B cell (primary cell): ENCODE results near the gene CLP1. TPM values are rescaled to one million over a fixed set of nuclear protein-coding genes. Genes with fewer than 3 reads are reported as not detected.

Experiments
- ATAC-seq: fragments of 200-7000 bp; cut with Tn5 transposase; one replicate; pipeline ENCODE4 v1.10.0; 2021; ENCODE audit warnings: low read depth, mild to moderate bottlenecking, moderate number of reproducible peaks, moderate library complexity
- CTCF ChIA-PET: fragments of 350-600 bp; sonication (Branson Sonifier 250); formaldehyde crosslinking; loops from one replicate; lab custom pipeline; 2021; ENCODE audit warnings: antibody characterized with exemption, inconsistent platforms; lab: Charles Lee
- POLR2A ChIA-PET: fragments of 350-600 bp; sonication (Branson Sonifier 250); formaldehyde crosslinking; loops from one replicate; lab custom pipeline; 2021; ENCODE audit warnings: antibody characterized with exemption; lab: Charles Lee
- DNase-seq: peaks from one replicate; pipeline ENCODE4 v3.0.0; 2013
- H2AFZ ChIP-seq: 2 replicates; pipeline ENCODE4 v1.6.1; 2012; ENCODE audit warnings: mild to moderate bottlenecking, low read depth, low read length; ENCODE audit not compliant: insufficient read depth, poor library complexity, severe bottlenecking
- H3K27ac ChIP-seq, 2 donors: 1 replicate in 1 of 2; 2 replicates in 1 of 2; pipeline ENCODE4 v1.5.1; 2012 to 2013; ENCODE audit warnings: low read length in 2 of 2, mild to moderate bottlenecking in 2 of 2, moderate library complexity in 1 of 2
- H3K27me3 ChIP-seq, 4 experiments: fragments of 200-600 bp in 1 of 4; sonication (generic) in 1 of 4; replicated peaks in 1 of 4; 1 replicate in 2 of 4; 2 replicates in 2 of 4; pipeline versions ENCODE4 v1.6.1 to v1.7.0; 2013 to 2016; ENCODE audit warnings: low read length in 3 of 4, mild to moderate bottlenecking in 2 of 4, mixed read lengths in 1 of 4, moderate library complexity in 1 of 4; ENCODE audit not compliant: insufficient read depth in 4 of 4, control insufficient read depth in 3 of 4; ENCODE audit errors: control extremely low read depth in 1 of 4
- H3K36me3 ChIP-seq, 2 experiments: replicated peaks in 1 of 2; 1 replicate in 1 of 2; 2 replicates in 1 of 2; pipeline versions ENCODE4 v1.6.1 to v1.7.1; 2013; ENCODE audit warnings: low read length in 1 of 2; ENCODE audit not compliant: insufficient read depth in 2 of 2, control insufficient read depth in 1 of 2; ENCODE audit errors: control extremely low read depth in 1 of 2, extremely low read depth in 1 of 2
- H3K4me1 ChIP-seq, 2 donors: fragments of 200-600 bp in 1 of 2; sonication (generic) in 1 of 2; 1 replicate in 1 of 2; 2 replicates in 1 of 2; pipeline versions ENCODE4 v1.5.1 to v1.6.1; 2013 to 2017; ENCODE audit warnings: low read length in 2 of 2; ENCODE audit not compliant: control insufficient read depth in 2 of 2, insufficient read depth in 2 of 2
- H3K4me2 ChIP-seq: replicated peaks from 2 replicates; pipeline ENCODE3; 2012; ENCODE audit warnings: mild to moderate bottlenecking, low read depth, low read length; ENCODE audit not compliant: poor library complexity, severe bottlenecking
- H3K4me3 ChIP-seq, 5 experiments: fragments of 200-600 bp in 1 of 5; sonication (generic) in 1 of 5; 1 replicate in 3 of 5; 2 replicates in 2 of 5; pipeline versions ENCODE4 v1.5.1 to v1.7.0; 2011 to 2016; ENCODE audit warnings: low read length in 4 of 5, mild to moderate bottlenecking in 4 of 5, low read depth in 2 of 5, control low read depth in 1 of 5, moderate library complexity in 1 of 5; ENCODE audit not compliant: insufficient read depth in 1 of 5; ENCODE audit errors: control extremely low read depth in 1 of 5, extremely low read depth in 1 of 5
- H3K79me2 ChIP-seq: fragments of 200-600 bp; sonication (generic); one replicate; pipeline ENCODE4 v1.6.0; 2016; ENCODE audit warnings: low read length; ENCODE audit not compliant: control insufficient read depth, insufficient read depth
- H3K9ac ChIP-seq: fragments of 200-600 bp; sonication (generic); 2 replicates; pipeline ENCODE4 v1.6.1; 2017; ENCODE audit warnings: mild to moderate bottlenecking, low read length, moderate library complexity
- H3K9me3 ChIP-seq, 3 donors: one replicate each; pipeline versions ENCODE4 v1.6.1 to v1.7.1; 2013; ENCODE audit warnings: low read length in 2 of 3; ENCODE audit not compliant: control insufficient read depth in 2 of 3, insufficient read depth in 1 of 3; ENCODE audit errors: control extremely low read depth in 1 of 3
- H4K20me1 ChIP-seq: 2 replicates; pipeline ENCODE4 v1.6.0; 2012; ENCODE audit warnings: mild to moderate bottlenecking, low read length; ENCODE audit not compliant: insufficient read depth, control insufficient read depth, poor library complexity, severe bottlenecking
- H3K27ac Mint-ChIP-seq: one replicate; pipeline ENCODE4 v1.8.0; 2021; ENCODE audit warnings: mixed read lengths
- H3K27me3 Mint-ChIP-seq: one replicate; pipeline ENCODE4 v1.8.0; 2021; ENCODE audit warnings: mixed read lengths
- H3K4me1 Mint-ChIP-seq: one replicate; pipeline ENCODE4 v1.8.0; 2021; ENCODE audit warnings: mixed read lengths
- H3K4me3 Mint-ChIP-seq: one replicate; pipeline ENCODE4 v1.8.0; 2021; ENCODE audit warnings: mixed read lengths
- H3K9me3 Mint-ChIP-seq: one replicate; pipeline ENCODE4 v1.8.0; 2022; ENCODE audit warnings: mixed read lengths; ENCODE audit not compliant: insufficient read depth
- EZH2 ChIP-seq: IDR thresholded peaks from 2 replicates; pipeline ENCODE4 v1.6.1; 2012; ENCODE audit warnings: borderline replicate concordance, low read depth, mild to moderate bottlenecking, moderate library complexity, low read length; ENCODE audit not compliant: insufficient read depth, poor library complexity, severe bottlenecking
- WGBS: methylation state at CpG from one replicate; pipeline ENCODE4 v1.1.5; 2013; ENCODE audit warnings: missing lambda C conversion rate; ENCODE audit not compliant: insufficient coverage; 5-methylcytosine and 5-hydroxymethylcytosine counted together
- intact Hi-C: fragments of 100-400 bp; cut with micrococcal nuclease; formaldehyde crosslinking; loops from one replicate; pipeline ENCODE4 v1.10.0; 2022
- polyA plus RNA-seq: library from polyadenylated mRNA; depleted of rRNA; stranded (reverse); fragments of >200 nt; gene quantifications from 2 replicates; pipeline ENCODE4 v1.2.3, GENCODE V29; 2012
- total RNA-seq, 2 donors: library from RNA; stranded (reverse); fragments of 120-200 nt in 1 of 2; gene quantifications; 1 replicate in 1 of 2; 2 replicates in 1 of 2; pipeline versions ENCODE4 v1.2.3 to v1.2.4, GENCODE V29; 2013 to 2022
- TF ChIP-seq, protein P1 (sequence below): fragments of 200-600 bp; IDR thresholded peaks from one replicate; pipeline ENCODE4 v1.8.0; 2022; ENCODE audit warnings: antibody characterized with exemption, mild to moderate bottlenecking

Gene CLP1
- total and polyA plus RNA-seq, 2 donors (not counting 1 experiment from before 2014, with no cell fraction given) = 6.0 to 15.5 TPM

DNA sequence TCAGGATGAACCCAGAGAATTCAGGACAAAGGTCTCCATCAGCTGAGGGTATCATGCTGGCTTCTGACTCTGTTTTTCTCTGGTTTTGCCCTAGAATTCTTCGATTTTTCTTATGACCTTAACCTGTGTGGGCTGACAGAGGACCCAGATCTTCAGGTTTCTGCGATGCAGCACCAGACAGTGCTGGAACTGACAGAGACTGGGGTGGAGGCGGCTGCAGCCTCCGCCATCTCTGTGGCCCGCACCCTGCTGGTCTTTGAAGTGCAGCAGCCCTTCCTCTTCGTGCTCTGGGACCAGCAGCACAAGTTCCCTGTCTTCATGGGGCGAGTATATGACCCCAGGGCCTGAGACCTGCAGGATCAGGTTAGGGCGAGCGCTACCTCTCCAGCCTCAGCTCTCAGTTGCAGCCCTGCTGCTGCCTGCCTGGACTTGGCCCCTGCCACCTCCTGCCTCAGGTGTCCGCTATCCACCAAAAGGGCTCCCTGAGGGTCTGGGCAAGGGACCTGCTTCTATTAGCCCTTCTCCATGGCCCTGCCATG, 43.3 kb upstream of the CLP1 start:
- intact Hi-C loops = no loop called here
- no peaks in the 10 kb centered on the region for H3K27me3 ChIP-seq
- H3K9me3 Mint-ChIP-seq = peaks cover 2% of the 10 kb centered on the region

DNA sequence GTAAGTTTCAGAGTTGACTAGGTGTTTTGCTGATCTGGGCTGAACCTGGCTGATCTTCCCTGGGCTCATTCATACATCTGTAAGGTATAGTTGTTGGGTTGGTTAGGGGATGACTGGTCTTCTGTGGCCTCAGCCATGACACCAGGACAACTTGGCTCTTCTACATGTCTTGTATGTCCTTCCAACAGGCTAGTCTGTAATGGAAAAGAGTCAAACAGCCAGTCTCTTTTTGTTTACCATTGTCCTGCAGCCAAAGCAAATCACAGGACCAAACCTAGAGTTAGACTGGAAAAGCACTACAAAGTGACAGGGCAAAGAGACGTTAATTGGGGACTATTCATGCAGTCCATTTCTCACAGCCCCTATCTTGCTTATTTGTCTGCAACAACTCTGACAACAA, 42.3 kb upstream of the CLP1 start:
- peaks cover 21% of the 10 kb centered on the region for H3K27me3 Mint-ChIP-seq
- H3K9ac ChIP-seq = no peak overlapping the region
- ChIA-PET POLR2A (no interaction called here), CTCF (interaction anchor here (0.9 kb wide), 1 partner anchor 29 kb away, joined by 3 read pairs; no protein-coding TSS in a partner anchor)
- no peak overlapping the region for H2AFZ ChIP-seq
- intact Hi-C loops = no loop called here
- H4K20me1 ChIP-seq = no peaks in the 10 kb centered on the region
- 71% methylated on average over 1 of the region's 1 CpG for WGBS
- H3K27me3 ChIP-seq = no peaks in the 10 kb centered on the region
- no peak overlapping the region for H3K4me3 Mint-ChIP-seq
- peaks cover 0 to 13% (median 10%) of the 10 kb centered on the region in 3 donors for H3K9me3 ChIP-seq
- H3K4me1 ChIP-seq = no peaks in the 10 kb centered on the region
- no peak for TF ChIP-seq EZH2
- TF ChIP-seq, protein P1, sequence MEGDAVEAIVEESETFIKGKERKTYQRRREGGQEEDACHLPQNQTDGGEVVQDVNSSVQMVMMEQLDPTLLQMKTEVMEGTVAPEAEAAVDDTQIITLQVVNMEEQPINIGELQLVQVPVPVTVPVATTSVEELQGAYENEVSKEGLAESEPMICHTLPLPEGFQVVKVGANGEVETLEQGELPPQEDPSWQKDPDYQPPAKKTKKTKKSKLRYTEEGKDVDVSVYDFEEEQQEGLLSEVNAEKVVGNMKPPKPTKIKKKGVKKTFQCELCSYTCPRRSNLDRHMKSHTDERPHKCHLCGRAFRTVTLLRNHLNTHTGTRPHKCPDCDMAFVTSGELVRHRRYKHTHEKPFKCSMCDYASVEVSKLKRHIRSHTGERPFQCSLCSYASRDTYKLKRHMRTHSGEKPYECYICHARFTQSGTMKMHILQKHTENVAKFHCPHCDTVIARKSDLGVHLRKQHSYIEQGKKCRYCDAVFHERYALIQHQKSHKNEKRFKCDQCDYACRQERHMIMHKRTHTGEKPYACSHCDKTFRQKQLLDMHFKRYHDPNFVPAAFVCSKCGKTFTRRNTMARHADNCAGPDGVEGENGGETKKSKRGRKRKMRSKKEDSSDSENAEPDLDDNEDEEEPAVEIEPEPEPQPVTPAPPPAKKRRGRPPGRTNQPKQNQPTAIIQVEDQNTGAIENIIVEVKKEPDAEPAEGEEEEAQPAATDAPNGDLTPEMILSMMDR = no peak
- no peak overlapping the region for H3K27ac Mint-ChIP-seq
- no peaks in the 10 kb centered on the region for H3K79me2 ChIP-seq
- no peak overlapping the region for H3K4me3 ChIP-seq
- no peak overlapping the region for H3K27ac ChIP-seq
- no peaks in the 10 kb centered on the region for H3K4me1 Mint-ChIP-seq
- no peak for DNase-seq
- H3K36me3 ChIP-seq = no peaks in the 10 kb centered on the region
- no peak for ATAC-seq
- H3K9me3 Mint-ChIP-seq = peaks cover 2% of the 10 kb centered on the region
- no peak overlapping the region for H3K4me2 ChIP-seq

More for the DNA sequence above, 43.3 kb upstream of the CLP1 start:
- no peaks in the 10 kb centered on the region for H3K79me2 ChIP-seq
- ChIA-PET CTCF (interaction anchor here (0.9 kb wide), 1 partner anchor 30 kb away, joined by 3 read pairs; no protein-coding TSS in a partner anchor), POLR2A (no interaction called here)
- H2AFZ ChIP-seq = no peak overlapping the region
- no peaks in the 10 kb centered on the region for H3K36me3 ChIP-seq
- no peak overlapping the region for H3K27ac Mint-ChIP-seq
- no peaks in the 10 kb centered on the region for H3K4me1 Mint-ChIP-seq
- H3K9ac ChIP-seq = no peak overlapping the region
- H4K20me1 ChIP-seq = no peaks in the 10 kb centered on the region
- peaks cover 21% of the 10 kb centered on the region for H3K27me3 Mint-ChIP-seq
- H3K4me1 ChIP-seq = no peaks in the 10 kb centered on the region
- no peak overlapping the region for H3K4me3 ChIP-seq
- no peak overlapping the region for H3K4me3 Mint-ChIP-seq
- 81% methylated on average over 10 of the region's 10 CpGs for WGBS
- no peak for DNase-seq
- no peak overlapping the region for H3K4me2 ChIP-seq
- no peak for ATAC-seq
- no peak for TF ChIP-seq EZH2
- TF ChIP-seq, protein P1 = no peak
- no peak overlapping the region for H3K27ac ChIP-seq
- peaks cover 0 to 9% (median 3%) of the 10 kb centered on the region in 3 donors for H3K9me3 ChIP-seq
